HepG2 (cell line): ENCODE results near the gene TMEM129. TPM values are rescaled to one million over a fixed set of nuclear protein-coding genes. Genes with fewer than 3 reads are reported as not detected.

Experiments
- ATAC-seq: fragments of 200-7000 bp; cut with Tn5 transposase; 3 replicates; pipeline ENCODE4 v1.9.1; 2020; ENCODE audit warnings: mild to moderate bottlenecking, moderate library complexity
- BruUV-seq: library from RNA; stranded (reverse); fragments of 400-500 nt; replicated peaks from 2 replicates; lab custom pipeline; 2021; lab: Mats Ljungman, UMichigan
- CTCF ChIA-PET: fragments of 300-600 bp; formaldehyde crosslinking; extraction: SDS; loops from one replicate; lab custom pipeline; 2021; ENCODE audit warnings: low total read pairs, inconsistent platforms, low intra/inter-chr PET ratio; lab: Yijun Ruan, JAX
- POLR2A ChIA-PET: fragments of 350-600 bp; sonication (Branson Sonifier 250); formaldehyde crosslinking; loops from one replicate; lab custom pipeline; 2020; ENCODE audit warnings: antibody characterized with exemption, inconsistent platforms; lab: Yijun Ruan, JAX
- DNase-seq: peaks from one replicate; pipeline ENCODE4 v3.0.0-alpha.2; 2015; ENCODE audit warnings: low spot score
- FAIRE-seq: peaks from 3 replicates; lab custom pipeline; 2011; peaks lifted over from hg19 to GRCh38; lab: Jason Lieb, UNC
- H2AFZ ChIP-seq: one replicate; pipeline ENCODE4 v1.6.1; 2011; ENCODE audit warnings: low read length, inconsistent platforms
- H3K27ac ChIP-seq: fragments of 300-600 bp; 3 replicates; pipeline ENCODE4 v1.8.0; 2011; ENCODE audit warnings: mixed run types, mild to moderate bottlenecking, mixed read lengths, low read length, inconsistent platforms; ENCODE audit not compliant: insufficient read depth; ENCODE audit errors: extremely low read length
- H3K27me3 ChIP-seq, 2 experiments: fragments of 200-600 bp in 1 of 2; 2 replicates in 1 of 2; 3 replicates in 1 of 2; pipeline versions ENCODE4 v1.6.0 to v1.8.0; 2011; ENCODE audit warnings: low read length in 2 of 2, mild to moderate bottlenecking in 2 of 2, moderate library complexity in 2 of 2, inconsistent platforms in 1 of 2; ENCODE audit not compliant: insufficient read depth in 2 of 2, control insufficient read depth in 1 of 2
- H3K36me3 ChIP-seq, 2 experiments: fragments of 200-600 bp in 1 of 2; replicated peaks in 1 of 2; 2 replicates in 1 of 2; 3 replicates in 1 of 2; pipeline versions ENCODE4 v1.5.1 to v1.8.0; 2011; ENCODE audit warnings: low read length in 2 of 2, inconsistent platforms in 1 of 2; ENCODE audit not compliant: insufficient read depth in 2 of 2, control insufficient read depth in 1 of 2
- H3K4me1 ChIP-seq: 2 replicates; pipeline ENCODE4 v1.5.1; 2012; ENCODE audit warnings: low read length, inconsistent platforms; ENCODE audit not compliant: insufficient read depth
- H3K4me2 ChIP-seq: 2 replicates; pipeline ENCODE4 v1.6.0; 2011; ENCODE audit warnings: low read depth, low read length, inconsistent platforms
- H3K4me3 ChIP-seq, 3 experiments: fragments of 200-600 bp in 1 of 3; sonication (generic), shearing (Covaris generic) in 1 of 3; replicated peaks in 1 of 3; 2 replicates each; pipeline ENCODE4 v1.5.1; 2011 to 2016; ENCODE audit warnings: low read length in 3 of 3, inconsistent platforms in 2 of 3, low read depth in 2 of 3, mild to moderate bottlenecking in 2 of 3, control low read depth in 1 of 3, mixed read lengths in 1 of 3; ENCODE audit not compliant: insufficient read depth in 1 of 3
- H3K79me2 ChIP-seq: one replicate; pipeline ENCODE4 v1.6.1; 2011; ENCODE audit warnings: low read length, inconsistent platforms; ENCODE audit not compliant: insufficient read depth
- H3K9ac ChIP-seq: 2 replicates; pipeline ENCODE4 v1.6.0; 2011; ENCODE audit warnings: mild to moderate bottlenecking, low read depth, low read length, inconsistent platforms; ENCODE audit not compliant: insufficient read depth
- H3K9me3 ChIP-seq: 2 replicates; pipeline ENCODE4 v1.5.1; 2012; ENCODE audit warnings: mild to moderate bottlenecking, low read length
- H4K20me1 ChIP-seq: 2 replicates; pipeline ENCODE4 v1.6.0; 2011; ENCODE audit warnings: inconsistent platforms, mild to moderate bottlenecking, low read length, moderate library complexity; ENCODE audit not compliant: insufficient read depth
- ATF5 ChIP-seq: sonication (generic); formaldehyde crosslinking; IDR thresholded peaks from 2 replicates; pipeline ENCODE4 v1.4.0; 2020; ENCODE audit warnings: mild to moderate bottlenecking, low read depth, missing genetic modification reagents
- CBFB ChIP-seq: sonication (generic); formaldehyde crosslinking; IDR thresholded peaks from 2 replicates; pipeline ENCODE4 v1.4.0; 2020; ENCODE audit warnings: missing genetic modification reagents
- CHD2 ChIP-seq: IDR thresholded peaks from 2 replicates; pipeline ENCODE4 v1.6.1; 2011; ENCODE audit warnings: low read depth, low read length, improper control_type of control experiment
- EED ChIP-seq: sonication (generic); formaldehyde crosslinking; IDR thresholded peaks from 2 replicates; pipeline ENCODE4 v1.5.0; 2020; ENCODE audit warnings: mild to moderate bottlenecking, missing genetic modification reagents
- ISL2 ChIP-seq: sonication (generic); formaldehyde crosslinking; IDR thresholded peaks from 2 replicates; pipeline ENCODE4 v1.5.0; 2020; ENCODE audit warnings: missing genetic modification reagents
- MED13 ChIP-seq: sonication (generic); formaldehyde crosslinking; IDR thresholded peaks from 2 replicates; pipeline ENCODE4 v1.5.0; 2020; ENCODE audit warnings: missing genetic modification reagents
- SRSF4 ChIP-seq: fragments of 200-400 bp; formaldehyde crosslinking; IDR thresholded peaks from one replicate; pipeline ENCODE4 v1.6.1; 2018; ENCODE audit warnings: mild to moderate bottlenecking, low read depth, low read length, moderate library complexity; ENCODE audit not compliant: poor library complexity, severe bottlenecking
- STAT6 ChIP-seq: sonication (generic); formaldehyde crosslinking; IDR thresholded peaks from 2 replicates; pipeline ENCODE4 v1.4.0; 2020; ENCODE audit warnings: missing genetic modification reagents, mild to moderate bottlenecking, borderline replicate concordance
- ZBTB44 ChIP-seq: sonication (generic); formaldehyde crosslinking; IDR thresholded peaks from 2 replicates; pipeline ENCODE4 v1.4.0; 2020; ENCODE audit warnings: missing genetic modification reagents
- ZFP41 ChIP-seq: sonication (generic); formaldehyde crosslinking; IDR thresholded peaks from 2 replicates; pipeline ENCODE4 v1.4.0; 2020; ENCODE audit warnings: mild to moderate bottlenecking, missing genetic modification reagents, borderline replicate concordance
- ZFP82 ChIP-seq: sonication (generic); formaldehyde crosslinking; IDR thresholded peaks from 2 replicates; pipeline ENCODE4 v1.5.1; 2020; ENCODE audit warnings: mild to moderate bottlenecking, missing genetic modification reagents, borderline replicate concordance
- ZNF225 ChIP-seq: sonication (generic); formaldehyde crosslinking; IDR thresholded peaks from 2 replicates; pipeline ENCODE4 v1.4.0; 2020; ENCODE audit warnings: mild to moderate bottlenecking, missing genetic modification reagents
- ZNF235 ChIP-seq: sonication (generic); formaldehyde crosslinking; IDR thresholded peaks from 2 replicates; pipeline ENCODE4 v1.8.1; 2023; ENCODE audit warnings: mild to moderate bottlenecking, missing genetic modification reagents, borderline replicate concordance
- ZNF251 ChIP-seq: sonication (generic); formaldehyde crosslinking; IDR thresholded peaks from 2 replicates; pipeline ENCODE4 v1.9.0; 2021; ENCODE audit warnings: mild to moderate bottlenecking, missing genetic modification reagents
- ZNF441 ChIP-seq: sonication (generic); formaldehyde crosslinking; IDR thresholded peaks from 2 replicates; pipeline ENCODE4 v1.7.0; 2021; ENCODE audit warnings: missing genetic modification reagents, borderline replicate concordance
- ZNF619 ChIP-seq: sonication (generic); formaldehyde crosslinking; IDR thresholded peaks from 2 replicates; pipeline ENCODE4 v1.4.0; 2020; ENCODE audit warnings: mild to moderate bottlenecking, missing genetic modification reagents
- ZNF747 ChIP-seq: sonication (generic); formaldehyde crosslinking; IDR thresholded peaks from 2 replicates; pipeline ENCODE4 v1.8.1; 2023; ENCODE audit warnings: missing genetic modification reagents, mild to moderate bottlenecking, borderline replicate concordance
- WGBS: methylation state at CpG from one replicate; pipeline ENCODE4 v1.1.6; 2017; ENCODE audit warnings: low lambda C conversion rate; 5-methylcytosine and 5-hydroxymethylcytosine counted together
- in situ Hi-C: cut with HindIII; loops from 2 replicates; pipeline ENCODE4 v1.10.0; 2017; ENCODE audit warnings: low pct_unique_long_range_greater_than_20kb; ENCODE audit not compliant: extremely low pct_ligation_motif_present
- intact Hi-C: fragments of 100-400 bp; cut with micrococcal nuclease; formaldehyde crosslinking; loops from one replicate; pipeline ENCODE4 v1.10.0; 2022; ENCODE audit not compliant: unreplicated experiment
- polyA plus RNA-seq, 8 experiments: library from polyadenylated mRNA; depleted of rRNA in 3 of 8; stranded (reverse) in 7 of 8; unstranded in 1 of 8; fragments of >200 nt; fragmentation: Illumina TruSeq in 4 of 8; extraction: Trizol in 4 of 8; gene quantifications; 2 replicates each; pipeline versions ENCODE4 v1.2.1 to v1.2.3, GENCODE V29; 2011 to 2016; ENCODE audit warnings: low read depth in 4 of 8, missing spikeins in 1 of 8, mixed read lengths in 1 of 8; ENCODE audit not compliant: insufficient read depth in 1 of 8
- total RNA-seq, 5 experiments: library from RNA; depleted of rRNA; stranded (reverse); fragments of >200 nt; fragmentation: Illumina TruSeq; extraction: Trizol; gene quantifications; 2 replicates each; pipeline ENCODE4 v1.2.3, GENCODE V29; 2016; ENCODE audit warnings: low read depth in 1 of 5

The TMEM129 gene
- total and polyA plus RNA-seq, 2 of the 13 experiments (the other 11 are each of a cell fraction or from before 2014, with no cell fraction given): 19.0 to 25.8 TPM

GRCh38 chr4:1723131-1723801, 2.1 kb upstream of the TMEM129 start:
- FAIRE-seq (no peak), ATAC-seq (no peak), DNase-seq (no peak)
- H3K4me3 ChIP-seq: peak overlapping the region; percentile 86 to 94 (median 92); a peak in 4 of 6 replicates
- in situ Hi-C loops: no loop called here
- POLR2A ChIA-PET: interaction anchor here (0.7 to 3.3 kb wide), 2 partner anchors 11 to 30 kb away, joined by 3 to 31 read pairs; partner anchors contain the start of gene SLBP
- no peaks in the 10 kb centered on the region for H3K27me3 ChIP-seq
- intact Hi-C loops: no loop called here
- H3K9me3 ChIP-seq: no peaks in the 10 kb centered on the region
- TF ChIP-seq ATF5 (CRISPR knock-in tag) (no peak), ZNF441 (CRISPR knock-in tag) (no peak), ZNF235 (no peak), ZNF251 (CRISPR knock-in tag) (no peak), ZNF619 (CRISPR knock-in tag) (no peak), MED13 (CRISPR knock-in tag) (no peak), ZFP41 (no peak), SRSF4 (no peak), ZFP82 (CRISPR knock-in tag) (no peak), ZBTB44 (CRISPR knock-in tag) (no peak), ISL2 (CRISPR knock-in tag) (no peak), STAT6 (no peak), CHD2 (no peak), ZNF225 (CRISPR knock-in tag) (no peak), ZNF747 (CRISPR knock-in tag) (no peak), EED (CRISPR knock-in tag) (no peak), CBFB (CRISPR knock-in tag) (no peak)
- peaks cover 45% of the 10 kb centered on the region for H3K4me1 ChIP-seq
- CTCF ChIA-PET: interaction anchor here (0.9 kb wide), 1 partner anchor 30 kb away, joined by 3 read pairs; no protein-coding TSS in a partner anchor
- peaks cover 8 to 39% of the 10 kb centered on the region in 2 experiments; a peak in 4 of 5 replicates for H3K36me3 ChIP-seq
- H4K20me1 ChIP-seq: peaks cover 3% of the 10 kb centered on the region; the same call in 1 of the 2 replicates
- BruUV-seq: TSS peak; percentile 41
- WGBS: 87% methylated on average over 12 of the region's 12 CpGs
- H3K27ac ChIP-seq: no peak overlapping the region
- peaks cover 33% of the 10 kb centered on the region for H3K79me2 ChIP-seq
- H2AFZ ChIP-seq: no peak overlapping the region
- H3K9ac ChIP-seq: peak overlapping the region; percentile 80
- H3K4me2 ChIP-seq: peak overlapping the region; percentile 94
